GM12865 (cell line): Measurements from ENCODE around the gene SULT1A3.
A peak's percentile ranks its signal among the peaks of the same experiment; 100 is the strongest.
"Not testable (repeated sequence)": the region's sequence is repeated elsewhere in the genome, so short reads cannot be mapped to it uniquely, and the experiment has no call there.

Experiments used
- DNase-seq: peaks from one replicate; pipeline ENCODE4 v3.0.0; 2010; ENCODE audit warnings: low read depth
- H3K4me3 ChIP-seq: 2 replicates; pipeline ENCODE4 v1.5.1; 2011; ENCODE audit warnings: mild to moderate bottlenecking, low read depth, low read length, control low read depth

Gene SULT1A3

GRCh38 chr16:30194172-30194925 lies 4.7 kb upstream of the SULT1A3 start:
- H3K4me3 ChIP-seq, result peak overlapping the region; percentile 42
- DNase-seq, result not testable (repeated sequence)

- not testable (repeated sequence) for DNase-seq, H3K4me3 ChIP-seq
Observed at GRCh38 chr16:30197001-30197400, 2.1 kb upstream of the SULT1A3 start.

DNA sequence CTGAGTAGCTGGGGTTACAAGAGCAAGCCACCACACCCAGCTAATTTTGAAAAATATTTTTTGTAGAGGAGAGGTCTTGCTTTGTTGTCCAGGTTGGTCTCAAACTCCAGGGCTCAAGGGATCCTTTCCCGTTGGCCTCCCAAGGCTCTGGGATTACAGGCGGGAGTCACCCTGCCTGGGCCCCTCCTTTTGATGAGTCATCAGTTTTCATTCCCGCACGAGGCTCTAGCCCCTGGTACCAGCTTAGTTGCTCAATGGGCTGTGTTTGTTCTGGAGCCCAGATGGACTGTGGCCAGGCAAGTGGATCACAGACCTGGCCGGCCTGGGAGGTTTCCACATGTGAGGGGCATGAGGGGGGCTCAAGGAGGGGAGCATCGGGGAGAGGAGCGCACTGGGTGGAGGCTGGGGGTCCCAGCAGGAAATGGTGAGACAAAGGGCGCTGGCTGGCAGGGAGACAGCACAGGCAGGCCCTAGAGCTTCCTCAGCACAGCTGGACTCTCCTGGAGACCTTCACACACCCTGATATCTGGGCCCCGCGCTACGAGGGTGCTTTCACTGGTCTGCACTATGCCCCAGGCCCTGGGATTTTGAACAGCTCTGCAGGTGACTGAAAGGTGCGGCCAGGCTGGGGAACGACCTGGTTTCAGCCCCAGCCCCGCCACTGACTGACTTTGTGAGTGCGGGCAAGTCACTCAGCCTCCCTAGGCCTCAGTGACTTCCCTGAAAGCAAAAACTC lies 721 bp downstream of the SULT1A3 start:
- DNase-seq, result not testable (repeated sequence)

GRCh38 chr16:30205541-30206236 lies 6.6 kb downstream of the SULT1A3 start:
- not testable (repeated sequence) for H3K4me3 ChIP-seq, DNase-seq

More for the DNA sequence above, 721 bp downstream of the SULT1A3 start:
- H3K4me3 ChIP-seq, result not testable (repeated sequence)

DNA sequence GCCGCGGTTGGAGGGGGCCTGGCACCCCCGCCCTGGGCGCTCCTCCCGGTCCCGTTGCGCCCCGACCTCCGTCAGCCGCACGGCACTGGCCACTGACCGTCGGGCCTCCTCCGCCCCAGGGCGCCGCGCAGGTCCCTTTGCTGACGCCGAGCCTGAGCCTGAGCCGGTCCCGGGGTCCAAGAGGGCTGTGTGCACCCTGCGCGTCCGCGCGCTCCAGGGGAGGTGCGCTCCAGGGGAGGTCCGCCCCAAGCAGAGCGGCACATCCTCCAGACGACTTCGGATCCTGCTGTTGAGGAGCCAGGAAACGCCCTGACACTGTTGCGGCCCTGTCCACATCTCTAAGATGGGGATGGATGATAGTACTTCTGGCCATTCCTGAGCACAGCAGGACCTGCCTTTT lies 7.2 kb downstream of the SULT1A3 start:
- H3K4me3 ChIP-seq, DNase-seq: not testable (repeated sequence)

DNA sequence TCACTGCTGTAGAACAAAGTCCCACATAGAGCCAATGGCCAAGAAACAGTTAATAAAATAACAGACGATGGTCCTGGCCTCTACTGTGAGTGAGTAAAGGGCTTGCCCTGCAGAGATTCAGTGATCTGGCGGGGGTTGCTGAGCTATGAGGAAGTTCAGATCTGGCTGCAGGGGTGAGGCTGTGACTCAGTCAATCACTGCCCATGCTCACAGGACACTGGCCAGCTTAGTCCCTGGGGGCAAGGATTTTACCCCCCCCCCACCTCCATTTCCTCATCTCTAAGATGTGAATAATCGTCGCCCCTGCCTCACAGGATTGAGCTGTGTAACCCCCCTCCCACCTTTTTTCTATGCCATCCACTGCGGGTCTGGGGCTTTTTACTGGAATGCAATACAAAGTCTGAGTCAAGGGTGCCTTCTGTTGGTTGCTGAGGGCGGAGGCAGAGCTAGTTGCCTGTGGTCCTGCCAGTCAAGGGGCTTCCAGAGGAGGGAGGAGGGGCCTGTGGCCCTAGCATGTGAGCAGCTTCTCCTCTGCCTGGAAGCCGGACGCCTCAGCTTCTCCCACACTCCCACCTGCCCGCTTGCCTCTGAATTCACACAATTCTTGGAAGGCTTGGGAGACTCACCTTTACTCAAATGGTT lies 8.1 kb downstream of the SULT1A3 start:
- not testable (repeated sequence) for H3K4me3 ChIP-seq, DNase-seq

DNA sequence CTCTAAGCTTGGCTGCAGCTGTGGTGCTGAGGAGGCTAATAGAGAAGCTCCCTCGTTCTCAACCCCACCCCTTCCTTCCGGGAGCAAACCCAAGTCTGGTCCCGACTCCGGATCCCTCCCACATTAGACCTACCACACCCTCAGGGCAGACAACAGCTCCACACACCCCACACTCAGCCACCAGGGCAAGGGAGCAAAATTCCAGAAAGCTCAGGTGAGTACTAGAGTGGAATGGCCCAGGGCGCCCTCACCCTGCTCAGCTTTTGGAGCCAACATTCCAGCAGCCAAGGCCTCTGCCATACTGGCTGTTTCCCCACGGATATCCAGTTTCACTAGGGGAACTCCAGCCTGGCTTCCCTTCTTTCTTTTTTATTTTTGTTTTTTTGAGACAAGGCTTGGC lies 10.0 kb downstream of the SULT1A3 start:
- not testable (repeated sequence) for H3K4me3 ChIP-seq, DNase-seq

- DNase-seq, H3K4me3 ChIP-seq: not testable (repeated sequence)
Observed at GRCh38 chr16:30211414-30211813, 12.4 kb downstream of the SULT1A3 start.

GRCh38 chr16:30217082-30217481 lies 18.0 kb downstream of the SULT1A3 start:
- not testable (repeated sequence) for H3K4me3 ChIP-seq, DNase-seq

GRCh38 chr16:30248379-30248778 lies 49.3 kb downstream of the SULT1A3 start, which contains the start of gene NPIPB13:
TSS of gene NPIPB13 (minus strand) at chr16:30248479. CDS start at chr16:30245573, 2,906 bp downstream.
- H3K4me3 ChIP-seq, DNase-seq: not testable (repeated sequence)
